IPS DF 4.7 (cell line): ENCODE results near the gene SIRT2.

Experiments used
- DNase-seq: peaks from one replicate; pipeline ENCODE4 v3.0.0-alpha.2; 2013; ENCODE audit warnings: low spot score; ENCODE audit errors: extremely low read depth

Gene SIRT2

GRCh38 chr19:38920602-38921419, 21.4 kb upstream of the SIRT2 start:
- no peak for DNase-seq

- DNase-seq, result no peak
Observed at GRCh38 chr19:38919837-38920601, 20.6 kb upstream of the SIRT2 start.

- DNase-seq, result no peak
Observed at GRCh38 chr19:38918526-38918925, 19.1 kb upstream of the SIRT2 start.

GRCh38 chr19:38917921-38918491, 18.6 kb upstream of the SIRT2 start:
- DNase-seq, result no peak

- DNase-seq, result no peak
Observed at GRCh38 chr19:38917516-38917915, 18.1 kb upstream of the SIRT2 start.

- no peak for DNase-seq
Observed at GRCh38 chr19:38915329-38916321, 16.2 kb upstream of the SIRT2 start.

GRCh38 chr19:38913958-38914357, 14.5 kb upstream of the SIRT2 start:
- no peak for DNase-seq

- DNase-seq, result no peak
Observed at GRCh38 chr19:38912600-38913514, 13.4 kb upstream of the SIRT2 start.

GRCh38 chr19:38911388-38912001, 12.1 kb upstream of the SIRT2 start:
- DNase-seq, result no peak

GRCh38 chr19:38910488-38910887, 11.1 kb upstream of the SIRT2 start:
- DNase-seq, result no peak

- no peak for DNase-seq
Observed at GRCh38 chr19:38908911-38909310, 9.5 kb upstream of the SIRT2 start.

GRCh38 chr19:38907670-38908069, 8.3 kb upstream of the SIRT2 start:
- no peak for DNase-seq

- no peak for DNase-seq
Observed at GRCh38 chr19:38907227-38907626, 7.8 kb upstream of the SIRT2 start.

GRCh38 chr19:38905620-38906019, 6.2 kb upstream of the SIRT2 start:
- no peak for DNase-seq

GRCh38 chr19:38904581-38905539, 5.4 kb upstream of the SIRT2 start:
- DNase-seq, result no peak

GRCh38 chr19:38901683-38902082, 2.3 kb upstream of the SIRT2 start:
- DNase-seq, result no peak

- no peak for DNase-seq
Observed at GRCh38 chr19:38900743-38901190, 1.3 kb upstream of the SIRT2 start.

GRCh38 chr19:38900202-38900629, 798 bp upstream of the SIRT2 start:
- DNase-seq, result peak; percentile 28
